ENCODE results near the gene OSBPL9.
"Not testable (repeated sequence)": the region's sequence is repeated elsewhere in the genome, so short reads cannot be mapped to it uniquely, and the experiment has no call there.

The OSBPL9 gene

GRCh38 chr1:51636764-51637522, 20.1 kb downstream of the OSBPL9 start:
- DNase-seq (ENCODE audit: low read depth) = no peak

GRCh38 chr1:51638350-51638749, 21.5 kb downstream of the OSBPL9 start:
- no peak for DNase-seq (ENCODE audit: low read depth)

- DNase-seq (ENCODE audit: low read depth) = no peak
Measured at GRCh38 chr1:51639694-51640093, 22.8 kb downstream of the OSBPL9 start.

- no peak for DNase-seq (ENCODE audit: low read depth)
Measured at GRCh38 chr1:51641096-51641495, 24.2 kb downstream of the OSBPL9 start.

GRCh38 chr1:51642739-51643142, 25.8 kb downstream of the OSBPL9 start:
- DNase-seq (ENCODE audit: low read depth) = no peak

- DNase-seq (ENCODE audit: low read depth) = no peak
Measured at GRCh38 chr1:51643362-51643761, 26.5 kb downstream of the OSBPL9 start.

GRCh38 chr1:51644020-51644419, 27.1 kb downstream of the OSBPL9 start:
- DNase-seq (ENCODE audit: low read depth) = no peak

GRCh38 chr1:51644533-51645197, 27.8 kb downstream of the OSBPL9 start:
- no peak for DNase-seq (ENCODE audit: low read depth)

GRCh38 chr1:51646592-51646991, 29.7 kb downstream of the OSBPL9 start:
- not testable (repeated sequence) for DNase-seq (ENCODE audit: low read depth)

- no peak for DNase-seq (ENCODE audit: low read depth)
Measured at GRCh38 chr1:51648180-51649109, 31.6 kb downstream of the OSBPL9 start.

GRCh38 chr1:51649593-51650091, 32.8 kb downstream of the OSBPL9 start:
- no peak for DNase-seq (ENCODE audit: low read depth)

- DNase-seq (ENCODE audit: low read depth) = no peak
Measured at GRCh38 chr1:51650198-51650597, 33.3 kb downstream of the OSBPL9 start.

GRCh38 chr1:51651552-51651942, 34.7 kb downstream of the OSBPL9 start:
- DNase-seq (ENCODE audit: low read depth) = no peak

- no peak for DNase-seq (ENCODE audit: low read depth)
Measured at GRCh38 chr1:51652599-51652998, 35.7 kb downstream of the OSBPL9 start.

GRCh38 chr1:51653127-51653526, 36.2 kb downstream of the OSBPL9 start:
- DNase-seq (ENCODE audit: low read depth) = no peak

GRCh38 chr1:51654000-51654399, 37.1 kb downstream of the OSBPL9 start:
- no peak for DNase-seq (ENCODE audit: low read depth)

- DNase-seq (ENCODE audit: low read depth) = no peak
Measured at GRCh38 chr1:51656374-51656773, 39.5 kb downstream of the OSBPL9 start.

GRCh38 chr1:51660580-51660979, 43.7 kb downstream of the OSBPL9 start:
- no peak for DNase-seq (ENCODE audit: low read depth)

GRCh38 chr1:51661081-51661518, 44.2 kb downstream of the OSBPL9 start:
- DNase-seq (ENCODE audit: low read depth) = no peak

- no peak for DNase-seq (ENCODE audit: low read depth)
Measured at GRCh38 chr1:51663105-51663504, 46.2 kb downstream of the OSBPL9 start.

- no peak for DNase-seq (ENCODE audit: low read depth)
Measured at GRCh38 chr1:51663721-51664120, 46.8 kb downstream of the OSBPL9 start.
